Gastroesophageal sphincter (tissue), 3 donors: ENCODE measurements around the gene CCDC92B.

ENCODE experiments used
- CTCF ChIP-seq, 4 experiments: fragments of 200-600 bp in 2 of 4; fragments of 450-650 bp in 2 of 4; sonication (generic) in 1 of 4; IDR thresholded peaks; one replicate each; pipeline ENCODE4 v1.5.1; 2017 to 2019; ENCODE audit warnings: antibody characterized with exemption in 4 of 4, mild to moderate bottlenecking in 2 of 4, moderate library complexity in 2 of 4
- EP300 ChIP-seq: sonication (generic); formaldehyde crosslinking; IDR thresholded peaks from one replicate; pipeline ENCODE4 v1.6.1; 2017; ENCODE audit warnings: antibody characterized with exemption, mild to moderate bottlenecking
- POLR2AphosphoS5 ChIP-seq: sonication (generic); formaldehyde crosslinking; IDR thresholded peaks from one replicate; pipeline ENCODE4 v1.6.1; 2017; ENCODE audit warnings: antibody characterized with exemption

- TF ChIP-seq POLR2AphosphoS5 (no peak), EP300 (no peak), CTCF (IDR thresholded peaks at IDR 0.05) (peak in 3 of 4 experiments; percentile 10 to 57 (median 25))
These were observed 36.9 kb upstream of the CCDC92B start for GRCh38 chr17:2786176-2786881.
